OCI-LY3 (cell line): Measurements from ENCODE around the gene AGBL3.

Experiments used
- H2AFZ ChIP-seq: fragments of 200-600, 300-600 bp; shearing (Covaris generic); 2 replicates; pipeline ENCODE4 v1.6.0; 2014; ENCODE audit warnings: antibody characterized with exemption, low read depth, low read length
- H3K27ac ChIP-seq: fragments of 200-600, 300-600 bp; sonication (generic); 2 replicates; pipeline ENCODE4 v1.5.1; 2014; ENCODE audit warnings: mild to moderate bottlenecking, low read length, moderate library complexity, mixed read lengths
- H3K27me3 ChIP-seq: fragments of 200-600, 300-600 bp; sonication (generic); 2 replicates; pipeline ENCODE4 v1.6.1; 2014; ENCODE audit warnings: low read depth, low read length, mixed read lengths
- H3K36me3 ChIP-seq: fragments of 200-600, 300-600 bp; sonication (generic); replicated peaks from 2 replicates; pipeline ENCODE3; 2014; ENCODE audit warnings: low read depth, low read length, mixed read lengths
- H3K4me1 ChIP-seq: fragments of 300-600, 200-600 bp; sonication (generic); 2 replicates; pipeline ENCODE4 v1.6.1; 2014; ENCODE audit warnings: low read length, mixed read lengths
- H3K4me2 ChIP-seq: fragments of 200-600, 300-600 bp; sonication (generic); 2 replicates; pipeline ENCODE4 v1.6.1; 2014; ENCODE audit warnings: low read length, mixed read lengths
- H3K4me3 ChIP-seq: fragments of 300-600, 200-600 bp; sonication (generic); 2 replicates; pipeline ENCODE4 v1.5.1; 2014; ENCODE audit warnings: antibody characterized with exemption, mild to moderate bottlenecking, low read length, moderate library complexity
- H3K79me2 ChIP-seq: fragments of 300-600, 200-600 bp; shearing (Covaris generic); 2 replicates; pipeline ENCODE4 v1.6.1; 2014; ENCODE audit warnings: mild to moderate bottlenecking, low read length, mixed read lengths
- H3K9ac ChIP-seq: fragments of 300-600, 200-600 bp; shearing (Covaris generic); 2 replicates; pipeline ENCODE4 v1.6.0; 2014; ENCODE audit warnings: mild to moderate bottlenecking, low read length, moderate library complexity
- H3K9me3 ChIP-seq: fragments of 200-600, 300-600 bp; shearing (Covaris generic); 2 replicates; pipeline ENCODE4 v1.6.1; 2014; ENCODE audit warnings: low read length, mixed read lengths; ENCODE audit not compliant: insufficient read depth
- H4K20me1 ChIP-seq: fragments of 200-600, 300-600 bp; sonication (generic); 2 replicates; pipeline ENCODE4 v1.6.1; 2016; ENCODE audit warnings: low read length, mixed read lengths; ENCODE audit not compliant: insufficient read depth
- CTCF ChIP-seq: fragments of 200-600, 300-600 bp; sonication (generic); IDR thresholded peaks from 2 replicates; pipeline ENCODE4 v1.5.1; 2014; ENCODE audit warnings: antibody characterized with exemption, low read length, low read depth
- EZH2phosphoT487 ChIP-seq: fragments of 200-600 bp; shearing (Covaris generic); IDR thresholded peaks from 2 replicates; pipeline ENCODE4 v1.6.1; 2018; ENCODE audit warnings: antibody characterized with exemption, mixed run types, low read depth

The AGBL3 gene

GRCh38 chr7:134986363-134987251 is at the start of gene AGBL3:
Gene AGBL3 (plus strand): TSS chr7:134986508. CDS start chr7:134987934, 1,426 bp downstream.
- peak within 1 kb of the TSS; percentile 39 for H3K27ac ChIP-seq

DNA sequence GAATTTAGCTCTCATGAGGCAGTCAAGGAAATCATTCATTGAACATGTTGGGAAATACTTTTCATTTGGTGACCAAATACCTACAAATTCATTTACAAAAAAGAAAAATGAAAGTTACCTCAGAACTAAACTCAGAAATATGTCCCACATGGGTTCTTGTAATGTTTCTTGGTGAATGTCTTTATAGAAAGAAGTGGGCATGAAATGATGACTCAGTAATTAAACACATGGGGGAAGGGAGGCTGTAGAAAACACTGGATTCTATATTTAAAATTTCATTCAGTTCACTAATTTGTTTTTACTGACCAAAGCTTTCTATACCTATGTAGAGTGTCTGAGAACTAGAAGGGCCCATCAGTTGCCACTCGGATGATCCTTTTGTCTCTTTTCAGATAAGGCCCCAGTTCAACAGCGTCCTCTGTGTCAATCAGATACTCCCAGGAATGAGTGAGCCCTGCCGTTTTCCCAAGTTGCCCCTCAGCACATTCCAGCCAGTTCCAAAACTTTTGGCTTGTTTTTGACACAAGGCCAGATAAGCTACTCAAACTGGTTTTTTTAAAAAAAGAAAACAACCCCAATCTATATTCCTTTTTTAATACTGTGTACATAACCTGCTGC is 49.3 kb upstream of the AGBL3 start:
- H3K27ac ChIP-seq: no peak overlapping the region

More at GRCh38 chr7:134986363-134987251, at the start of gene AGBL3:
- Histone ChIP-seq H4K20me1 (no peaks in the 10 kb centered on the region), H3K4me1 (peaks cover 10% of the 10 kb centered on the region), H2AFZ (peak within 1 kb of the TSS; percentile 92), H3K4me3 (peak within 1 kb of the TSS; percentile 93), H3K9ac (peak within 1 kb of the TSS; percentile 91), H3K79me2 (peaks cover 6% of the 10 kb centered on the region), H3K27me3 (no peaks in the 10 kb centered on the region), H3K36me3 (peaks cover 4% of the 10 kb centered on the region), H3K4me2 (peak within 1 kb of the TSS; percentile 88), H3K9me3 (no peaks in the 10 kb centered on the region)
- TF ChIP-seq EZH2phosphoT487 (no peak), CTCF (peak; percentile 72)

GRCh38 chr7:134938141-134938540 is 48.2 kb upstream of the AGBL3 start:
- Histone ChIP-seq H3K4me3 (no peak overlapping the region), H3K4me2 (no peak overlapping the region), H3K4me1 (peaks cover 10% of the 10 kb centered on the region), H3K36me3 (no peaks in the 10 kb centered on the region), H3K27me3 (peaks cover 34% of the 10 kb centered on the region), H3K9me3 (no peaks in the 10 kb centered on the region), H3K79me2 (no peaks in the 10 kb centered on the region), H2AFZ (no peak overlapping the region), H4K20me1 (no peaks in the 10 kb centered on the region), H3K9ac (no peak overlapping the region), H3K27ac (no peak overlapping the region)
- TF ChIP-seq CTCF (no peak), EZH2phosphoT487 (no peak)

More for the DNA sequence above, 49.3 kb upstream of the AGBL3 start:
- H4K20me1 ChIP-seq: no peaks in the 10 kb centered on the region
- H3K4me2 ChIP-seq: no peak overlapping the region
- H3K4me1 ChIP-seq: peaks cover 19% of the 10 kb centered on the region
- no peak for TF ChIP-seq CTCF
- TF ChIP-seq EZH2phosphoT487: no peak
- H2AFZ ChIP-seq: no peak overlapping the region
- no peak overlapping the region for H3K4me3 ChIP-seq
- H3K27me3 ChIP-seq: peaks cover 34% of the 10 kb centered on the region
- no peaks in the 10 kb centered on the region for H3K36me3 ChIP-seq
- no peaks in the 10 kb centered on the region for H3K9me3 ChIP-seq
- no peak overlapping the region for H3K9ac ChIP-seq
- H3K79me2 ChIP-seq: no peaks in the 10 kb centered on the region

DNA sequence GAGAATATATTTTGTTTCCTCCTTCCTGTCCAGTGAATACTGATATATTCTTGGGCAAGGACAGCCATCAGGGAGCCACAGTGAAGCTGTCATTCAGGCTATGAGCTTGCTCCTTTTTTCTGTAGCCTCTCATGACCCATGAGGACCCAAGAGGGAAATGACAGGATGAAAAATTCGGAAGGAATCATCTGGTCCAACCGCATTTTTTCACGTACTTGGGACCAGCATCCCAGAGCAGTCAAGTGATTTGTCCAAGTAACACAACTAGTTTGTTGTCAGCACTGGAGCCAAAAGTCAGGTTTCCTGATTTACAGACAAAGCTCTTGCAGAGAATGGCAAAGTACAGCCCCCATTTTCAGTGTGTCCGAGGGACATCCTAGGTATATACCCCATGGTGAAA is 47.2 kb upstream of the AGBL3 start:
- Histone ChIP-seq H3K9me3 (no peaks in the 10 kb centered on the region), H3K27me3 (peaks cover 29% of the 10 kb centered on the region), H3K36me3 (no peaks in the 10 kb centered on the region), H4K20me1 (no peaks in the 10 kb centered on the region), H3K4me1 (peaks cover 5% of the 10 kb centered on the region), H3K9ac (no peak overlapping the region), H3K79me2 (no peaks in the 10 kb centered on the region), H3K27ac (no peak overlapping the region), H3K4me3 (no peak overlapping the region), H3K4me2 (no peak overlapping the region), H2AFZ (no peak overlapping the region)
- TF ChIP-seq EZH2phosphoT487: no peak
- TF ChIP-seq CTCF: no peak
